ENCODE measurements around the gene RAB7B. TPM values are rescaled to one million over a fixed set of nuclear protein-coding genes. Genes with fewer than 3 reads are reported as not detected.
"Not testable (repeated sequence)": the region's sequence is repeated elsewhere in the genome, so short reads cannot be mapped to it uniquely, and the experiment has no call there.

Gene RAB7B
- 1 to 10 TPM in 4 of 8 experiments, under 1 TPM in 4; 0.11 to 4.6 (median 1.0) TPM for total RNA-seq

GRCh38 chr1:206002871-206003801 lies at the start of gene RAB7B:
RAB7B (minus strand) TSS chr1:206003395; CDS start chr1:205994135, 9,260 bp downstream.
- WGBS, 10 experiments: 0 to 74% (median 22%) methylated on average over 2 to 12 of the region's 12 CpGs; no CpG with 5 or more reads in 4 of the 10 experiments
- Histone ChIP-seq H3K27ac (no peak within 1 kb of the TSS), H3K4me3 (no peak within 1 kb of the TSS), H3K4me1 (replicated peaks in 1 of 2) (no peaks in the 10 kb centered on the region)
- in situ Hi-C loops (cut with MboI; ENCODE audit: low pct_unique_long_range_greater_than_20kb in 2 of 9, low sequenced_read_pairs in 9 of 9, unreplicated experiment in 9 of 9): no loop called here
- peak; percentile 34 to 88 (median 52) for ATAC-seq (replicated peaks in 6 of 8)

- H3K4me1 ChIP-seq (replicated peaks in 1 of 2); in situ Hi-C loops (cut with MboI; ENCODE audit: low pct_unique_long_range_greater_than_20kb in 2 of 9, low sequenced_read_pairs in 9 of 9, unreplicated experiment in 9 of 9); H3K4me3 ChIP-seq; ATAC-seq (replicated peaks in 6 of 8); H3K27ac ChIP-seq: not testable (repeated sequence)
- WGBS, 10 experiments: 65 to 100% (median 84%) methylated on average over 1 to 3 of the region's 8 CpGs; no CpG with 5 or more reads in 3 of the 10 experiments
Measured at GRCh38 chr1:206052231-206052865, 49.2 kb upstream of the RAB7B start.

GRCh38 chr1:206050655-206051235 lies 47.5 kb upstream of the RAB7B start:
- no peak for ATAC-seq (replicated peaks in 6 of 8)
- Histone ChIP-seq H3K4me1 (replicated peaks in 1 of 2) (no peaks in the 10 kb centered on the region), H3K27ac (no peak overlapping the region), H3K4me3 (no peak overlapping the region)
- in situ Hi-C loops (cut with MboI; ENCODE audit: low pct_unique_long_range_greater_than_20kb in 2 of 9, low sequenced_read_pairs in 9 of 9, unreplicated experiment in 9 of 9): no loop called here
- WGBS, 10 experiments: 60 to 92% (median 79%) methylated on average over 1 to 6 of the region's 6 CpGs; no CpG with 5 or more reads in 1 of the 10 experiments

- no peak for ATAC-seq (replicated peaks in 6 of 8)
- Histone ChIP-seq H3K4me3 (no peak overlapping the region), H3K4me1 (replicated peaks in 1 of 2) (no peaks in the 10 kb centered on the region), H3K27ac (no peak overlapping the region)
- 6 to 92% (median 81%) methylated on average over 2 to 3 of the region's 3 CpGs; no CpG with 5 or more reads in 1 of the 10 experiments for WGBS, 10 experiments
- in situ Hi-C loops (cut with MboI; ENCODE audit: low pct_unique_long_range_greater_than_20kb in 2 of 9, low sequenced_read_pairs in 9 of 9, unreplicated experiment in 9 of 9): no loop called here
Measured at GRCh38 chr1:206049919-206050600, 46.9 kb upstream of the RAB7B start.

GRCh38 chr1:206049293-206049692 lies 46.1 kb upstream of the RAB7B start:
- in situ Hi-C loops (cut with MboI; ENCODE audit: low pct_unique_long_range_greater_than_20kb in 2 of 9, low sequenced_read_pairs in 9 of 9, unreplicated experiment in 9 of 9): no loop called here
- no peak overlapping the region for H3K4me3 ChIP-seq
- no peaks in the 10 kb centered on the region for H3K4me1 ChIP-seq (replicated peaks in 1 of 2)
- no peak for ATAC-seq (replicated peaks in 6 of 8)
- H3K27ac ChIP-seq: no peak overlapping the region

GRCh38 chr1:206048582-206048981 lies 45.4 kb upstream of the RAB7B start:
- no peak overlapping the region for H3K4me3 ChIP-seq
- in situ Hi-C loops (cut with MboI; ENCODE audit: low pct_unique_long_range_greater_than_20kb in 2 of 9, low sequenced_read_pairs in 9 of 9, unreplicated experiment in 9 of 9): no loop called here
- no peaks in the 10 kb centered on the region for H3K4me1 ChIP-seq (replicated peaks in 1 of 2)
- no peak overlapping the region for H3K27ac ChIP-seq
- no peak for ATAC-seq (replicated peaks in 6 of 8)
- 20 to 95% (median 85%) methylated on average over 1 to 6 of the region's 6 CpGs; no CpG with 5 or more reads in 2 of the 10 experiments for WGBS, 10 experiments

- WGBS, 10 experiments: 0 to 85% (median 57%) methylated on average over 1 to 4 of the region's 4 CpGs; no CpG with 5 or more reads in 2 of the 10 experiments
- in situ Hi-C loops (cut with MboI; ENCODE audit: low pct_unique_long_range_greater_than_20kb in 2 of 9, low sequenced_read_pairs in 9 of 9, unreplicated experiment in 9 of 9): no loop called here
- Histone ChIP-seq H3K4me1 (replicated peaks in 1 of 2) (no peaks in the 10 kb centered on the region), H3K27ac (no peak overlapping the region), H3K4me3 (no peak overlapping the region)
- ATAC-seq (replicated peaks in 6 of 8): no peak
Measured at GRCh38 chr1:206047271-206047670, 44.1 kb upstream of the RAB7B start.

- WGBS, 10 experiments: 8 to 53% (median 28%) methylated on average over 2 to 7 of the region's 7 CpGs; no CpG with 5 or more reads in 3 of the 10 experiments
- ATAC-seq (replicated peaks in 6 of 8): peak; percentile 40 to 100 (median 98)
- in situ Hi-C loops (cut with MboI; ENCODE audit: low pct_unique_long_range_greater_than_20kb in 2 of 9, low sequenced_read_pairs in 9 of 9, unreplicated experiment in 9 of 9): no loop called here
Measured at GRCh38 chr1:206041640-206042039, 38.4 kb upstream of the RAB7B start.

GRCh38 chr1:206040328-206040727 lies 37.1 kb upstream of the RAB7B start:
- Histone ChIP-seq H3K4me3 (no peak overlapping the region), H3K4me1 (replicated peaks in 1 of 2) (no peaks in the 10 kb centered on the region), H3K27ac (no peak overlapping the region)
- in situ Hi-C loops (cut with MboI; ENCODE audit: low pct_unique_long_range_greater_than_20kb in 2 of 9, low sequenced_read_pairs in 9 of 9, unreplicated experiment in 9 of 9): no loop called here
- no peak for ATAC-seq (replicated peaks in 6 of 8)
- 19 to 82% (median 39%) methylated on average over 3 to 5 of the region's 5 CpGs for WGBS, 10 experiments

More at GRCh38 chr1:206041640-206042039, 38.4 kb upstream of the RAB7B start:
- Histone ChIP-seq H3K4me3 (no peak overlapping the region), H3K27ac (no peak overlapping the region), H3K4me1 (replicated peaks in 1 of 2) (no peaks in the 10 kb centered on the region)

GRCh38 chr1:206039046-206039973 lies 36.1 kb upstream of the RAB7B start:
- WGBS, 10 experiments: 10 to 68% (median 41%) methylated on average over 2 to 7 of the region's 7 CpGs
- in situ Hi-C loops (cut with MboI; ENCODE audit: low pct_unique_long_range_greater_than_20kb in 2 of 9, low sequenced_read_pairs in 9 of 9, unreplicated experiment in 9 of 9): no loop called here
- no peak overlapping the region for H3K4me3 ChIP-seq
- no peak overlapping the region for H3K27ac ChIP-seq
- no peak for ATAC-seq (replicated peaks in 6 of 8)
- no peaks in the 10 kb centered on the region for H3K4me1 ChIP-seq (replicated peaks in 1 of 2)

- no peak overlapping the region for H3K27ac ChIP-seq
- in situ Hi-C loops (cut with MboI; ENCODE audit: low pct_unique_long_range_greater_than_20kb in 2 of 9, low sequenced_read_pairs in 9 of 9, unreplicated experiment in 9 of 9): no loop called here
- no peaks in the 10 kb centered on the region for H3K4me1 ChIP-seq (replicated peaks in 1 of 2)
- H3K4me3 ChIP-seq: no peak overlapping the region
- 50 to 100% (median 73%) methylated on average over 1 to 9 of the region's 9 CpGs; no CpG with 5 or more reads in 1 of the 10 experiments for WGBS, 10 experiments
- ATAC-seq (replicated peaks in 6 of 8): no peak
Measured at GRCh38 chr1:206037581-206037980, 34.4 kb upstream of the RAB7B start.

Measured in motor neuron (in vitro differentiated cells).